Fibroblast of lung (primary cell): ENCODE data around the gene KCNMA1. TPM values are rescaled to one million over a fixed set of nuclear protein-coding genes. Genes with fewer than 3 reads are reported as not detected.
A peak's percentile ranks its signal among the peaks of the same experiment; 100 is the strongest.

ENCODE experiments used
- DNase-seq, 2 donors: peaks; one replicate each; pipeline versions ENCODE4 v3.0.0 to v3.0.0-alpha.2; 2010; ENCODE audit warnings: low read depth in 2 of 2
- H2AFZ ChIP-seq: 2 replicates; pipeline ENCODE4 v1.5.1; 2012; ENCODE audit warnings: low read length, control low read depth, inconsistent platforms
- H3K27ac ChIP-seq: 2 replicates; pipeline ENCODE4 v1.5.1; 2011; ENCODE audit warnings: low read length, control low read depth; ENCODE audit not compliant: insufficient read depth
- H3K27me3 ChIP-seq: 2 replicates; pipeline ENCODE4 v1.5.1; 2011; ENCODE audit warnings: mild to moderate bottlenecking, low read length; ENCODE audit not compliant: control insufficient read depth, insufficient read depth
- H3K36me3 ChIP-seq: 2 replicates; pipeline ENCODE4 v1.5.1; 2011; ENCODE audit warnings: low read length; ENCODE audit not compliant: control insufficient read depth, insufficient read depth
- H3K4me1 ChIP-seq: 2 replicates; pipeline ENCODE4 v1.5.1; 2011; ENCODE audit warnings: low read length; ENCODE audit not compliant: control insufficient read depth, insufficient read depth; ENCODE audit errors: extremely low read depth
- H3K4me2 ChIP-seq: 2 replicates; pipeline ENCODE4 v1.5.1; 2011; ENCODE audit warnings: low read length, control low read depth; ENCODE audit not compliant: insufficient read depth; ENCODE audit errors: extremely low read depth
- H3K4me3 ChIP-seq, 4 experiments: fragments of 200-600 bp in 1 of 4; sonication (generic) in 1 of 4; replicated peaks in 1 of 4; 2 replicates each; pipeline ENCODE4 v1.5.1; 2011 to 2016; ENCODE audit warnings: low read length in 4 of 4, low read depth in 3 of 4, mild to moderate bottlenecking in 3 of 4, control low read depth in 2 of 4, inconsistent platforms in 1 of 4, mixed read lengths in 1 of 4; ENCODE audit not compliant: insufficient read depth in 1 of 4; ENCODE audit errors: control extremely low read depth in 1 of 4
- H3K79me2 ChIP-seq: 2 replicates; pipeline ENCODE4 v1.5.1; 2012; ENCODE audit warnings: mild to moderate bottlenecking, low read length, inconsistent platforms; ENCODE audit not compliant: control insufficient read depth, insufficient read depth
- H3K9ac ChIP-seq: 2 replicates; pipeline ENCODE4 v1.5.1; 2011; ENCODE audit warnings: mild to moderate bottlenecking, low read length, control low read depth; ENCODE audit not compliant: insufficient read depth
- H3K9me3 ChIP-seq: 2 replicates; pipeline ENCODE4 v1.5.1; 2012; ENCODE audit warnings: low read depth, low read length; ENCODE audit not compliant: control insufficient read depth, insufficient read depth
- H4K20me1 ChIP-seq: 2 replicates; pipeline ENCODE4 v1.5.1; 2011; ENCODE audit warnings: low read length; ENCODE audit not compliant: control insufficient read depth, insufficient read depth; ENCODE audit errors: extremely low read depth
- CTCF ChIP-seq, 2 donors: IDR thresholded peaks in 1 of 2; conservative IDR thresholded peaks in 1 of 2; 1 replicate in 1 of 2; 2 replicates in 1 of 2; pipeline ENCODE4 v1.5.1; 2011 to 2012; ENCODE audit warnings: low read length in 2 of 2, control low read depth in 1 of 2, inconsistent platforms in 1 of 2, low read depth in 1 of 2, mild to moderate bottlenecking in 1 of 2
- EZH2 ChIP-seq: IDR thresholded peaks from 2 replicates; pipeline ENCODE4 v1.5.1; 2012; ENCODE audit warnings: low read length, control low read depth, mild to moderate bottlenecking; ENCODE audit errors: missing control alignments
- polyA plus RNA-seq, 2 donors: library from polyadenylated mRNA; depleted of rRNA in 1 of 2; stranded (reverse) in 1 of 2; unstranded in 1 of 2; fragments of >200 nt; gene quantifications; 2 replicates each; pipeline ENCODE4 v1.2.1, GENCODE V29; 2011 to 2012; ENCODE audit warnings: missing spikeins in 1 of 2
- total RNA-seq: library from RNA; depleted of rRNA; stranded (reverse); fragments of >200 nt; gene quantifications from 2 replicates; pipeline ENCODE4 v1.2.1, GENCODE V29; 2014

The KCNMA1 gene
- total and polyA plus RNA-seq, 2 donors (not counting 1 experiment from before 2014, with no cell fraction given), result 31.0 to 138 TPM

- Histone ChIP-seq H3K4me1 (no peaks in the 10 kb centered on the region), H4K20me1 (no peaks in the 10 kb centered on the region), H2AFZ (no peak overlapping the region), H3K4me3 (no peak overlapping the region), H3K27ac (no peak overlapping the region), H3K4me2 (no peak overlapping the region), H3K79me2 (no peaks in the 10 kb centered on the region), H3K9me3 (no peaks in the 10 kb centered on the region), H3K36me3 (peaks cover 2% of the 10 kb centered on the region), H3K27me3 (no peaks in the 10 kb centered on the region), H3K9ac (no peak overlapping the region)
- TF ChIP-seq EZH2, result no peak
- TF ChIP-seq CTCF (conservative IDR thresholded peaks at IDR 0.05 in 1 of 2, IDR thresholded peaks at IDR 0.05 in 1 of 2; ENCODE audit: low read depth in 1 of 2, low read length in 2 of 2), result no peak
- peak in 1 of 2 donors; percentile 11 for DNase-seq
Measured at GRCh38 chr10:77068969-77069368, 568.6 kb downstream of the KCNMA1 start.

- Histone ChIP-seq H3K4me1 (no peaks in the 10 kb centered on the region), H3K4me3 (no peak overlapping the region), H3K27me3 (no peaks in the 10 kb centered on the region), H3K4me2 (no peak overlapping the region), H3K9me3 (no peaks in the 10 kb centered on the region), H3K27ac (no peak overlapping the region), H3K79me2 (no peaks in the 10 kb centered on the region), H3K36me3 (peaks cover 2% of the 10 kb centered on the region), H3K9ac (no peak overlapping the region), H4K20me1 (no peaks in the 10 kb centered on the region), H2AFZ (no peak overlapping the region)
- DNase-seq, result no peak
- TF ChIP-seq EZH2 (no peak), CTCF (conservative IDR thresholded peaks at IDR 0.05 in 1 of 2, IDR thresholded peaks at IDR 0.05 in 1 of 2; ENCODE audit: low read depth in 1 of 2, low read length in 2 of 2) (no peak)
Measured at GRCh38 chr10:77068272-77068671, 569.3 kb downstream of the KCNMA1 start.

GRCh38 chr10:77062381-77062780 lies 575.2 kb downstream of the KCNMA1 start:
- H2AFZ ChIP-seq, result no peak overlapping the region
- no peaks in the 10 kb centered on the region for H3K36me3 ChIP-seq
- H3K9ac ChIP-seq, result no peak overlapping the region
- no peaks in the 10 kb centered on the region for H3K79me2 ChIP-seq
- DNase-seq, result no peak
- H3K4me1 ChIP-seq, result no peaks in the 10 kb centered on the region
- H3K27me3 ChIP-seq, result no peaks in the 10 kb centered on the region
- no peaks in the 10 kb centered on the region for H3K9me3 ChIP-seq
- no peaks in the 10 kb centered on the region for H4K20me1 ChIP-seq
- no peak overlapping the region for H3K4me3 ChIP-seq
- no peak overlapping the region for H3K27ac ChIP-seq
- TF ChIP-seq CTCF (conservative IDR thresholded peaks at IDR 0.05 in 1 of 2, IDR thresholded peaks at IDR 0.05 in 1 of 2; ENCODE audit: low read depth in 1 of 2, low read length in 2 of 2) (no peak), EZH2 (no peak)
- H3K4me2 ChIP-seq, result no peak overlapping the region
